ENCODE measurements around the gene SUSD4.
"Not testable (repeated sequence)": the region's sequence is repeated elsewhere in the genome, so short reads cannot be mapped to it uniquely, and the experiment has no call there.

The SUSD4 gene

DNA sequence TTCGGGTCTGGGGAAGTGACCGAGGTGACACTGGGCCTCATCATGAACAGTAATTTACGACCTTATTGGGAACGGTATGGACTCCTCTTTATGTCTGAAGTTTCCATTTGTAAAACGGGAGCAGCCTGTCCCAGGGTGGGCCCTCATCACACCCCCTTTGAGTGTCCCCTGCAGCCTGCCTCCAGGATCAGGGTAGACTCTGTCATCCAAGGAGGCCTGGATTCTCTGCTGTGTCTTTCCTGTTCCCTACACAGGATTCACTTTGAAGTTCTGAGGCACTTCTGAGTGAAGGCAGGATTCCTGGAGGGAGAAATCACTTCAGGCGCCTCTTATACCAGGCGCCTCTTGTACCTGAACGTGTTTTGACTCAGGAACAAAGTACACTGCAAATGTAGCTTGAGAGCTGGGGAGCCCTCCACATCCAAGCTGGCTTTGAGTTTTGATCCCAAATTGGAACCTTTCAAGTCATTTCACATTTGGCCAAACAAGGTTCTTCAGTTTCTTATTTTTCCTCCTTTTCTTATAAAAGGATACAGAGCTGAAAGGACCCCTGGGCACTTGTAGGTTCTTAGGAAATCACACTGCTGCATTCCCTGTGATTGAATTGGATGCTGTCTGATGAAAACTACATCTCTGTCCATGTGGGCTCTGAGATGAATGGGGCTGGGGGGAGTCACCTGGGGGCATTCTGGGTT lies 106.0 kb downstream of the SUSD4 start:
- DNase-seq (ENCODE audit: low spot score), result no peak
- ChIA-PET POLR2A (ENCODE audit: low non-redundant PET) (no interaction called here), CTCF (no interaction called here)
- no peak for TF ChIP-seq CTCF (conservative IDR thresholded peaks at IDR 0.05; ENCODE audit: low read depth)
- H3K27ac ChIP-seq, result no peak overlapping the region

DNA sequence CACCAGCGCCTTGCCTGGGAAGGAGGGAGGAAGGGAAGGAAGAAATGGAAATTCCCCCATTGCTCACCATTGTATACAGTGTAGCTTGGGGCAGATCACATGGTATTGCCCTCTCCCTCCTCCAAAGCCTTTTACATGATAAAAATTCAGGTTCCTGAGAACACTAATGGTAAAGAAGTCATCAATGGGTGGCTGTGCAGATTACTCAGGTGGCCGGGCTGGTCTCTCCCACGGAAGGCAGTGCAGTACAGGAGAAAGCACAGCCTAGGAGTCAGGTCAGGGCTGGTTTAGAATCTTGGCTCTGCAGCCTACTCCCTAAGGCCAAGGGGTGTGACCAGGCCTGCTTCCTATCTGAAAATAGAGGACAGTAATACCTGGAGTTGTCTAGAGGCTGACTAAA lies 107.9 kb downstream of the SUSD4 start:
- CTCF ChIA-PET, result no interaction called here
- no peak for TF ChIP-seq CTCF (conservative IDR thresholded peaks at IDR 0.05; ENCODE audit: low read depth)
- no peak for DNase-seq (ENCODE audit: low spot score)
- H3K27ac ChIP-seq, result no peak overlapping the region
- POLR2A ChIA-PET (ENCODE audit: low non-redundant PET), result no interaction called here

DNA sequence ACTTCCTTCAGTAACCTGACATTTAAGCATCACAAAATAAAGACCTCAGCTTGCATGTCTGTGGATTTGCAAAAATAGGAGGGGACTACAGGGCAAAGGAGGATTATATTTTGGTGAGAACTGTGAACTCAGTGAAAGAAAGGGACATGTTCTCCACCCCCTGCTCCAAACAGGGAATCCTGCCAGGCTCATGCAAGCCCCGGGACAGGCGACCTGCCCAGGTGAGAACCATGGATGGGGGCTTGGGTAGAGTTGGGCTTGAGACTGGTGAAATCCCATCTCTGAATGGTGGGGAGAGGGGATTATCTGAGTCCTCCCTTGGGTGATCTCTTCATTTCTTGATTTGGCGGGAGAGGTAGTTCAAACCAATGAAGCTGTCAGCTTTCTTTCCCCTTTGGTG lies 110.1 kb downstream of the SUSD4 start:
- DNase-seq (ENCODE audit: low spot score), result no peak
- H3K27ac ChIP-seq, result no peak overlapping the region
- POLR2A ChIA-PET (ENCODE audit: low non-redundant PET), result no interaction called here
- no peak for TF ChIP-seq CTCF (conservative IDR thresholded peaks at IDR 0.05; ENCODE audit: low read depth)
- CTCF ChIA-PET, result no interaction called here

DNA sequence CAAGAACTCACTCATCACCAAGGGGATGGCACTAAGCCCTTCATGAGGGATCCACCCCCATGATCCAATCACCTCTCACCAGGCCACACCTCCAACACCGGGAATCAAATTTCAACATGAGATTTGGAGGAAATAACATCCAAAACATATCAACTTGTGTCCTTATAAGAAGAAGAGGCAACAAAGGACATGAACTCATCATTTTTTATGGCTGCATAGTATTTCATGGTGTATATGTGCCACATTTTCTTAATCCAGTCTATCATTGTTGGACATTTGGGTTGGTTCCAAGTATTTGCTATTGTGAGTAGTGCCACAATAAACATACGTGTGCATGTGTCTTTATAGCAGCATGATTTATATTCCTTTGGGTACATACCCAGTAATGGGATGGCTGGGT lies 112.6 kb downstream of the SUSD4 start:
- H3K27ac ChIP-seq; DNase-seq (ENCODE audit: low spot score); POLR2A ChIA-PET (ENCODE audit: low non-redundant PET): not testable (repeated sequence)
- CTCF ChIA-PET, result interaction anchor here (0.6 to 1.1 kb wide), 3 partner anchors 13 to 305 kb away, joined by 4 read pairs; no protein-coding TSS in a partner anchor

DNA sequence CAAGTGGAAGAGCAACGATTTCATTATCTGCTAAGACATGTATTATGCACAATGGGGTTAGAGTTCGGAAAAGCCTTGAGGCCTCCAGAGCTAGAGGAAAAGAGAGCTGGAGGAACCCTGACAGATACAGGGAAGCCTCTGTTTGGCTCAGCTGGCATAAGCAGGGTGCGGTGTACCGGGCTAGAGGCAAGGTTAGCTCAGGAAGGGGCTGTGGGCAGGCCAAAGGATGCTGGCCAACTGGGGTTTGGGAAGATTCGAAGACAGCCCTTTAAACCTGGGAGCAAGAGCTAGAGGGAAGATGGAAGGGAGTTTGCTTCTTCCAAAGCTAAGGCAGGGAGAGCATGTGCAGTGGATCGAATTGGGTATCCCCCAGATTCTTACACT lies 113.4 kb downstream of the SUSD4 start:
- no peak for DNase-seq (ENCODE audit: low spot score)
- TF ChIP-seq CTCF (conservative IDR thresholded peaks at IDR 0.05; ENCODE audit: low read depth), result no peak
- ChIA-PET CTCF (interaction anchor here (0.6 to 1.1 kb wide), 3 partner anchors 13 to 306 kb away, joined by 4 read pairs; no protein-coding TSS in a partner anchor), POLR2A (ENCODE audit: low non-redundant PET) (no interaction called here)
- H3K27ac ChIP-seq, result peak overlapping the region; percentile 69

- POLR2A ChIA-PET (ENCODE audit: low non-redundant PET), result no interaction called here
- DNase-seq (ENCODE audit: low spot score), result peak; percentile 38
- H3K27ac ChIP-seq, result peak overlapping the region; percentile 69
- CTCF ChIA-PET, result interaction anchor here (1.1 kb wide), 2 partner anchors 14 to 116 kb away, joined by 4 read pairs; no protein-coding TSS in a partner anchor
- TF ChIP-seq CTCF (conservative IDR thresholded peaks at IDR 0.05; ENCODE audit: low read depth), result no peak
These were observed 113.9 kb downstream of the SUSD4 start for GRCh38 chr1:223249854-223250631.

DNA sequence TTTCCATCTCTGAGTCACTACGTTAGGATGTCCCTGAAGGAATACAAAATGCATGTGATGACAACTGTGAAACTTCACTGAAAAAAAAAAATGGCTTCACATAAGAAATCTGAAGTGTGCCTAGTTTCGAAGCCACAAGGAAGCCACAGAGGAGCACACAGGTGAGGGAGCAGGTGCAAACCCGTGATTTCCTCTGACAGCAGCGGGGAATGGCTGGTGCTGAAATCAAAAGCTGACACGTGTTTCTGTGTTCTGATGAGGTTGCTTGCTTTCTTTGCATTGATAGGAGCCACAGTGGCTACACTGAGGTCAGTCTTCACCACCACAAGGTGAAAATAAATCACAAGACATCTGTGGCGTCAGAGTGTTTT lies 115.2 kb downstream of the SUSD4 start:
- CTCF ChIA-PET, result no interaction called here
- no peak overlapping the region for H3K27ac ChIP-seq
- no peak for TF ChIP-seq CTCF (conservative IDR thresholded peaks at IDR 0.05; ENCODE audit: low read depth)
- DNase-seq (ENCODE audit: low spot score), result no peak
- POLR2A ChIA-PET (ENCODE audit: low non-redundant PET), result no interaction called here

Data from RWPE1 (cell line).